Activated T-helper 1 cell treated with anti-CD3 and anti-CD28 coated beads, Interleukin-12 subunit alpha, Interleukin-12 subunit beta, Interleukin-2, Interleukin-4 antibody, amounts not matched to agents 30 ng/mL and 10 ng/mL and 1 ng/mL, durations not matched to agents 14 hours and 24 hours and 36 hours (primary cell): ENCODE data around the gene HEXD. TPM values are rescaled to one million over a fixed set of nuclear protein-coding genes. Genes with fewer than 3 reads are reported as not detected.
"Not testable (repeated sequence)": the region's sequence is repeated elsewhere in the genome, so short reads cannot be mapped to it uniquely, and the experiment has no call there.

ENCODE experiments used
- DNase-seq: peaks from one replicate; pipeline ENCODE4 v3.0.0; 2021; ENCODE audit warnings: low spot score
- H3K27ac Mint-ChIP-seq: one replicate; pipeline ENCODE4 v1.8.0; 2021; ENCODE audit warnings: mild to moderate bottlenecking, mixed read lengths
- H3K27me3 Mint-ChIP-seq: one replicate; pipeline ENCODE4 v1.8.0; 2022; ENCODE audit warnings: mild to moderate bottlenecking, moderate library complexity, mixed read lengths; ENCODE audit not compliant: insufficient read depth
- H3K36me3 Mint-ChIP-seq: one replicate; pipeline ENCODE4 v1.8.0; 2021; ENCODE audit warnings: low read depth, mixed read lengths
- H3K4me1 Mint-ChIP-seq: one replicate; pipeline ENCODE4 v1.8.0; 2021; ENCODE audit warnings: low read depth, mixed read lengths
- H3K4me3 Mint-ChIP-seq: one replicate; pipeline ENCODE4 v1.8.0; 2021; ENCODE audit warnings: mild to moderate bottlenecking, moderate library complexity, mixed read lengths
- H3K9me3 Mint-ChIP-seq: one replicate; pipeline ENCODE4 v1.8.0; 2021; ENCODE audit warnings: mixed read lengths
- intact Hi-C: fragments of 100-400 bp; cut with micrococcal nuclease; formaldehyde crosslinking; loops from one replicate; pipeline ENCODE4 v1.15.1; 2024
- total RNA-seq: library from RNA; stranded (reverse); gene quantifications from 2 replicates; pipeline ENCODE4 v1.2.3, GENCODE V29; 2022

Gene HEXD
- total RNA-seq, 1 donor from 2014 or later: 30.5 TPM

DNA sequence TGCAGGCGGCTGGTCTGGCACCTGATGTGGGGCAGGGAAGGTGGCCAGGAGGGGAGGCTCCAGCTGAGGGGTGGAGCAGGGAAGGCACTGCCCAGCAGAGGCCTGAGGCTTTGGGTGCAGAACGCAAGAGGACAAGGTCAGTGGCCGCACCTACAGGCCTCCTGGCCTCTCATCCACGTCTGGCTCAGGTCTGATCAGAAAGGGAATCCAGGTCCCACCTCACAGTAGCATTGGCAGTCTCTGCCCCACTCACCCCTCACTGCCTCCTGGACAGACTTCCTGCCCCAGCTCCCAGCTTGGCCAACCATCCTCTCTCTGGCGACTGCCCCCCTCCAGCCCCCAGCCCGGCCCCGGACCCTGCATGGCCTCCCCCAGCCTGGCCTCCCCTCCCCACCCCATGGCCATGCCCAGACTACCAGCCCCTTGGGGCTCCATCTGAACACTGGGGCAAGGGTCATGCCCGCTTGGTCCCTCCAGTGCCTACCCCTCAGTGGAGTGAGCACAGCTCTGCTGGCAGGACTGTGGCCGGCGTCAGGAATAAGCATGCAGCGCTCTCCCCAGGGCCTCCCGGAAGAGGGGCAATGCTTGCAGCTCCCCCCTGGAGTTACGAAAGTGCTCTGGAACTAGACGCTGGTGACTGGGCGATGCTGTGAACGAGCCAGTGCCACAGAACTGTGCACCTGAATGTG lies 42.0 kb upstream of the HEXD start:
- H3K4me3 Mint-ChIP-seq: no peak overlapping the region
- intact Hi-C loops: no loop called here

DNA sequence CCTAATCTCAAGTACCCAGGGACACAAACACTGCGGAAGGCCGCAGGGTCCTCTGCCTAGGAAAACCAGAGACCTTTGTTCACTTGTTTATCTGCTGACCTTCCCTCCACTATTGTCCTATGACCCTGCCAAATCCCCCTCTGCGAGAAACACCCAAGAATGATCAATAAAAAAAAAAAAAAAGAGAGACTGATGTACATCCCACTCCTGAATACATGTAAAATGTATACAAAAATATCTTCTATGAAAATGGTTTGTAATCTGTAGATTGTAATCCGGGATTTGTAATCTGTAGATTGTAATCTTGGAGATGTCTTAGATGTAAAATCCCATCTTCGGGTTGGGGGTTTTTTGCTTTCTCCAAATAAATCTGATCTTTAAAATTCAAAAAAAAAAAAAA lies 40.9 kb upstream of the HEXD start:
- peaks cover 42% of the 10 kb centered on the region for H3K27me3 Mint-ChIP-seq
- H3K36me3 Mint-ChIP-seq: not testable (repeated sequence)

More for the DNA sequence above, 42.0 kb upstream of the HEXD start:
- Mint-ChIP-seq H3K27me3 (peaks cover 44% of the 10 kb centered on the region), H3K36me3 (no peaks in the 10 kb centered on the region), H3K27ac (no peak overlapping the region), H3K4me1 (peaks cover 12% of the 10 kb centered on the region), H3K9me3 (no peaks in the 10 kb centered on the region)
- no peak for DNase-seq

DNA sequence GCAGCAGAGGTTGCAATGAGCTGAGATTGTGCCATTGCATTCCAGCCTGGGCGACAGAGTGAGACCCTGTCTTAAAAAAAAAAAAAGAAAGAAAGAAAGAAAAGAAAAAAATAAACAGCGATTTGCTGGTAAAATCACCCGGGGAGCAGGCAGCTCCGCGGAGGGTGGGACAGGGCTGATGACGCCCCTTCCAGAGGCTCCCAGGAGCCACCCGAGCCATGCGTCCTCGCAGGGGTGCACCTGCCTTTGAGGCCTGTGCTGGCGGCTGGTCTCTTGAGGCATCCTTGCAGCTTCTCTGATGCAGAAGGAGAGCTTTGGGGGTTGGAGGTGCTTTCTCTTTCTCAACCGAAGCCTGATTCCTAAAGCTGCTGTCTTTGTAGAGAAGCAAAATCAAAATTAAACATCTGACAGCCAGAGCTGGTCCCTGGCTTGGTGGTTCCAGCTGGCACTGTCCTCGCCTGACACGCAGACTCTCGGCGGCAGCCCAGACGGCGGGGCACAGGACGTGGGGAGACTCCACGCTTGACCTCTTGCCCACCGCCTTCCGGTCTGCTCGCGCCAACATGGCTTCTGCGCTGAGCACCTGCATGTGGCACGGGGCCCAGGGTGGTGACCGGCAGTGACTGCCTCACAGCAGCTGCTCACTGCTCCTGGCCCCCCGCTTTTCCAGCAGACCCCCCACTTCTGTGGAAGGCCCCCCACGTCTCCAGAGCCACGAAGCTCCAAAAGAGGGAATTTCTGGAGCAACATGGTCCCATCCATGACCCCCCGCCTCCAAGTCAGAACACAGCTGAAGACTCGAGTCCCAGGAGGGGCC lies 40.0 kb upstream of the HEXD start:
- intact Hi-C loops: no loop called here
- no peaks in the 10 kb centered on the region for H3K36me3 Mint-ChIP-seq
- peaks cover 34% of the 10 kb centered on the region for H3K27me3 Mint-ChIP-seq
- no peaks in the 10 kb centered on the region for H3K9me3 Mint-ChIP-seq
- DNase-seq: no peak
- no peak overlapping the region for H3K4me3 Mint-ChIP-seq
- H3K4me1 Mint-ChIP-seq: peaks cover 4% of the 10 kb centered on the region
- no peak overlapping the region for H3K27ac Mint-ChIP-seq

More for the DNA sequence above, 40.9 kb upstream of the HEXD start:
- H3K9me3 Mint-ChIP-seq, H3K27ac Mint-ChIP-seq, DNase-seq, H3K4me3 Mint-ChIP-seq, intact Hi-C loops: not testable (repeated sequence)
- peaks cover 12% of the 10 kb centered on the region for H3K4me1 Mint-ChIP-seq

DNA sequence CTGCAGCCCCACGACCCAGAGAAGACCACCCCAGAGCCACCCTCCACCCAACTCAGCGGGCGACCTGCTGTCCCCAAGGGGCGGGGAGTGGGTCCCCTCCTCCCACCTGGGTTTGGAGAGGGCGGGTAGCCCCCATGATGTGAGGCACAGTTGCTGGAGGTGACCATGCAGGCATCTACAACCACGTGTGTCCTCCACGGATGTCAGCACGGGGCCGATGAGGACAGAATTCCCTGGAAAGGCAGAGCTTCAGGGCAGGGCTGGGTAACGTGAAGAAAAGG lies 39.5 kb upstream of the HEXD start:
- Mint-ChIP-seq H3K4me1 (no peaks in the 10 kb centered on the region), H3K27ac (no peak overlapping the region), H3K9me3 (no peaks in the 10 kb centered on the region), H3K27me3 (peaks cover 29% of the 10 kb centered on the region), H3K36me3 (no peaks in the 10 kb centered on the region), H3K4me3 (no peak overlapping the region)
- no peak for DNase-seq
- intact Hi-C loops: no loop called here

DNA sequence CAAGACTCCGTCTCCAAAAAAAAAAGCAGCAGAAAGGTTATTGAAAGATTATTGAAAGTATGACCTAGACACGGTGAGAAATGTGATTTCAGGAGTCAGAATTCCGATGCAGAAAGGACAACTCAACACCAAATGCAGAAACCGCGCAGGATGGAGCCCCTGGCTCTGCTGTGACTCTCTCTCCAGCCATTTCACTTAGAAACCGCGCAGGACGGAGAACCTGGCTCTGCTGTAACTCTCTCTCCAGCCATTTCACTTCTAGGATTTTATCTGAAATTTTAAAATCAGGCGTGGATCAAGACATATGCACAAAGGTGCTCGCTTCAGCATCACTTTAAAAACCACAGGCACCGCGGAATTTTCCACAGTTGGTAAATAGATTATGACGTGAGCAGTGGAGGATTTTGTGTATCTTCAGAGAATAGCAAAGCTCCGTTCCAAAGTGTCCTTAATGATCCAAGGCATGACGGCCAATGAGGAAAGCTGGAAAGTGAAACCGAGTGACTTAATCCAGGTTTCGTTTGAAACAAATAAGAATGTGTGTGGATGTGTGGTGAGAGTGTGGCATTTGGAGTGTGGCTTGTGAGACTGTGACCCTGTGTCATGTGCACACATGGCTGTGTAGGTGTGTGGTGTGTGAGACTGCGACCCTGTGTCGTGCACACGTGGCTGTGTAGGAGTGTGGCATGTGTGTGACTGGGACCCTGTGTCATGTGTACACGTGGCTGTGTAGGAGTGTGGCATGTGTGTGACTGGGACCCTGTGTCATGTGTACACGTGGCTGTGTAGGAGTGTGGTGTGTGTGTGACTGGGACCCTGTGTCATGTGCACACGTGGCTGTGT lies 37.1 kb upstream of the HEXD start:
- H3K36me3 Mint-ChIP-seq: no peaks in the 10 kb centered on the region

DNA sequence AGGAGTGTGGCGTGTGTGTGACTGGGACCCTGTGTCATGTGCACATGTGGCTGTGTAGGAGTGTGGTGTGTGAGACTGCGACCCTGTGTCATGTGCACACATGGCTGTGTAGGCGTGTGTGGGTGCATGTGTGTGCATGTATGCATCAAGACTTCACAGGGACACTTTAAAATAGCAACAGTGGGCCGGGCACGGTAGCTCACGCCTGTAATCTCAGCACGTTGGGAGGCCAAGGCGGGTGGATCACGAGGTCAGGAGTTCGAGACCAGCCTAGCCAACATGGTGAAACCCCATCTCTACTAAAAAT lies 36.5 kb upstream of the HEXD start:
- H3K4me3 Mint-ChIP-seq, DNase-seq, intact Hi-C loops, H3K27ac Mint-ChIP-seq, H3K4me1 Mint-ChIP-seq, H3K9me3 Mint-ChIP-seq, H3K36me3 Mint-ChIP-seq: not testable (repeated sequence)
- H3K27me3 Mint-ChIP-seq: peaks cover 19% of the 10 kb centered on the region

More for the DNA sequence above, 37.1 kb upstream of the HEXD start:
- DNase-seq: no peak
- H3K27ac Mint-ChIP-seq: no peak overlapping the region
- peaks cover 23% of the 10 kb centered on the region for H3K27me3 Mint-ChIP-seq
- intact Hi-C loops: no loop called here
- H3K4me3 Mint-ChIP-seq: no peak overlapping the region
- no peaks in the 10 kb centered on the region for H3K9me3 Mint-ChIP-seq
- H3K4me1 Mint-ChIP-seq: no peaks in the 10 kb centered on the region

DNA sequence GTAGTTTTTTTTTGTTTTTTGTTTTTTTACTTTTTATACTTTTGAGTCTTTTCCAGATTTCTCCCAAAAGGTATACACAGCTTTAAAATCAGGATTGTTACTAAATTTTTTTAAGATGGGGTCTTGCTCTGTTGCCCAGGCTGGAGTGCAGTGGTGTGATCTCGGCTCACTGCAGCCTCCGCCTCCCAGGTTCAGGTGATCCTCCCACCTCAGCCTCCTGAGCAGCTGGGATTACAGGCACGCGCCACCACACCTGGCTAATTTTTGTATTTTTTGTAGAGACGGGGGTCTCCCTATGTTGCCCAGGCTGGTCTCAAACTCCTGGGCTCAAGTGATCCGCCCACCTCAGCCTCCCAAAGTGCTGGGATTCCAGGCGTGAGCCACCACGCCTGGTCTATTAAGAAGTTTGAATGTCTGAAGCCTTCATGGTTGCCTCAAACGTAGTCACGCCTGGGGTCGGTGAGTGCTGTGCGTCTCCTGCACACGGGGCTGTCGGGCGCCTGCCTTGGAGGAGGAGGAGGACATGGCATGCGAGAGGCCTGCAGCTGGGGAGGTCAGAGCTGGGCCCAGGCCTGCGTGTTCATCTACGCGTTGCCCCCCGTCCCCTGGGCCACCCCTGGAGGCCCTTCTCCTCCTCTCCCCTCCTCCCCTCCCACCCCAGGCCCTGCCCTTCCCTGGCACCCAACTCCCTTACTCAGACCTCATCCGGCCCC lies 35.8 kb upstream of the HEXD start:
- intact Hi-C loops, H3K4me1 Mint-ChIP-seq, H3K27ac Mint-ChIP-seq, H3K4me3 Mint-ChIP-seq, H3K36me3 Mint-ChIP-seq, H3K9me3 Mint-ChIP-seq, DNase-seq: not testable (repeated sequence)
- H3K27me3 Mint-ChIP-seq: peaks cover 18% of the 10 kb centered on the region

DNA sequence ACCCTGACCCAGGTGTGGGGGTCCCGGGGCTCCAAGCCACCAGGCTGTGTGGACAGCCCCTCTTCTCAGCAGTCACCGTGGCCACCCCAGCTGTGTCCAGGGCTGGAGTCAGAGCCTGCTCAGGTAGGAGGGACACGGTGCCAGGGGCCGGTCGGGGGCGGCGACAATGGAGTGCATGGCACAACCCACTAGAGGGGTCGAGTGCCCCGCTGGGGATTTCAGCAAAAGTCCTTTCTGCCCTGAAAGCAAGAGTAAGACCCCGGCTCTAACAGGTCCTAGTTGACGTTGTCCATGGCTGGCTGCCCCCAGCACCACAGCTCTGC lies 35.3 kb upstream of the HEXD start:
- Mint-ChIP-seq H3K27ac (no peak overlapping the region), H3K27me3 (peaks cover 13% of the 10 kb centered on the region), H3K9me3 (no peaks in the 10 kb centered on the region), H3K4me3 (no peak overlapping the region), H3K4me1 (peaks cover 4% of the 10 kb centered on the region), H3K36me3 (no peaks in the 10 kb centered on the region)
- no peak for DNase-seq
- intact Hi-C loops: no loop called here

DNA sequence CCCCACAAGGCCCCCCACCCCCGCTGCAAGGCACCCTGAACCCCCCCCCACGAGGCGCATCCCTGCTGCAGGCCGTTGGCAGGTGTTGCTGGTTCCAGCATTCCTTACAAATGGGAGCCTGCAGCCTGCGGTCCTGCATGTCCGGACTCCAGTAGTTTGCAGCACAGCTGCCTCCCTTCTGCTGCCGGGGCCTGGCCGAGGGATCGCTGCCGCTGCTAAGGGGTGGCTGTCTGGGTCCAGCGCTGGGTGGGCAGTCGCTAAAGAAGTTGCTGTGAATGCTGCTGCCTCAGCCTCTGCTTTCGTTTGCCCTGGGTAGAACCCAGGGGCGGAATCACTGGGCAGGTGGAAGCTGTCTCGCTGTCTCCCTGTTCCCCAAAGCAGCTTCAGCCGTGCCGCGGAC lies 34.7 kb upstream of the HEXD start:
- no peaks in the 10 kb centered on the region for H3K36me3 Mint-ChIP-seq
- H3K27me3 Mint-ChIP-seq: peaks cover 9% of the 10 kb centered on the region
- no peak overlapping the region for H3K4me3 Mint-ChIP-seq
- intact Hi-C loops: no loop called here
- peaks cover 4% of the 10 kb centered on the region for H3K4me1 Mint-ChIP-seq
- no peaks in the 10 kb centered on the region for H3K9me3 Mint-ChIP-seq
- DNase-seq: no peak
- H3K27ac Mint-ChIP-seq: no peak overlapping the region

DNA sequence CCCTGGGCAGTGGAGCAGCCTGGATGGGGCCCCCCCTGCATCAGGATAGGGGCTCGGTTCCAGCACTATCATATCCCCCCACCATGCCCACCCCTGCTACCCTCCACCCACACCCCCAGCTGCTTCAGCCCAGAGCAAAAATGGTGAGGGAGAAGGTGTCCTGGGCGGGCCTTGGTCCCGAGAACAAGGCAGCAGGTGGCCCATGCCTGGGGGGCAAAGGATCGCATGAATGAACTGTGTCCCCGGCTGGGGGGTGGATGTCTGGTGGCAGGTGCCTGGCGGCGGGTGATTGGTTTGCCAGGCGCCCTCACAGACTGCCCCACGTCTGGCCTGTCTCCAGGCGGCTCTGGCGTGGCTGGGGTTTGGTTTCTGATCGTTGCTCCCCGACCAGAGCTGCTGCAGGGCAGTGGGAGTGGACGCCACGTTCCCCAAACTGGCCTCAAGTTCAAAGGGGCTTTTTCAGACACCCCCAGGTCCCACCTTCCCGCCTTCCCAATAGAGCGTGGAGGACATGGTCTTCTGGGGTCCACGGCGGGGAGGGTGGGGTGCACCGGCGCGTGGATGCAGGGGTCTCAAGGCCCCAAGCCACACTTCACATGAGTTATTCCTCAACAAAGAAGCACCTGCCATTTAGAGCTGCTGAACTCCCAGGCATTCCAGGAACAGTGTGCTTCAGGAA lies 34.0 kb upstream of the HEXD start:
- no peaks in the 10 kb centered on the region for H3K36me3 Mint-ChIP-seq
- intact Hi-C loops: no loop called here
- H3K4me1 Mint-ChIP-seq: peaks cover 4% of the 10 kb centered on the region
- H3K27me3 Mint-ChIP-seq: peaks cover 8% of the 10 kb centered on the region
- H3K4me3 Mint-ChIP-seq: no peak overlapping the region
- no peak for DNase-seq
- no peaks in the 10 kb centered on the region for H3K9me3 Mint-ChIP-seq
- H3K27ac Mint-ChIP-seq: no peak overlapping the region

DNA sequence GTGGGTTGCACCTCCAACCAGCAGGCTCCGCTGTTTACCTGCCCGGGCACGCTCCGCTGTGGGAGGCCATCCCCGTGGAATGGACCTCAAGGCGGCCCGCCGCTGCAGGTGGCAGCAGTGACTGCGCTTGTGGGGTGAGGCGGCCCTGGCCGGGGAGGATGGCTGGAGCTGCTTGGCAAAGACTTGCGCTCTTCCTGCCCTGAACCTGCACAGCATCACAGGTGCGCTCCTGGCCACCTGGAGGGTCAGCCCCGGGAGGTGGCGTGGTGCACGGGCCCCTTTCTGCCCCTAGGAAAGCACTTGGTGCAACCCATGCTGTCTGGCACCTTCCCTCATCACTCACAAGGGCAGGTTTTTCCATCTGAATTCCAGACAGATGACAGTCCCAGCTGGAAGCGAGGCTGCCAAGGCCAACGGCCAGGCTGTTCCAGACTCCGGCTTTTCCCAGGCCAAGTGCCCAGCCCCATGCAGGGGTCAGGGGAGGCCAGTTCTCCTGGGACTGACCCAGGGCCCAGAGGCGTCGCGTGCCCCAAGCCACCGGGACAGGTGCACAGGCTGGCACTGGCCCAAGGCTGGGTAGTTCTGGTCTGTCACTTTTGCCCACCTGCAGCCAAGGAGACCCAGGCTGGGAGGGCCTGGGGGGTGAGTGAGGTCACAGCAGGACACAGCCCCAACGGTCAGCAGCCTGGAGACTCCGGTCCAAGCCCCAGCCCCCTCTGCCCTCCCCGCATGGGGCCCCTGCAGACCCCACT lies 33.2 kb upstream of the HEXD start:
- DNase-seq: no peak
- peaks cover 3% of the 10 kb centered on the region for H3K27me3 Mint-ChIP-seq
- H3K4me3 Mint-ChIP-seq: no peak overlapping the region
- H3K36me3 Mint-ChIP-seq: no peaks in the 10 kb centered on the region
- H3K27ac Mint-ChIP-seq: no peak overlapping the region
- intact Hi-C loops: no loop called here
- H3K4me1 Mint-ChIP-seq: peaks cover 4% of the 10 kb centered on the region
- no peaks in the 10 kb centered on the region for H3K9me3 Mint-ChIP-seq
